GM19239 (cell line): ENCODE data around the gene ZDHHC7.
"Not testable (repeated sequence)": the region's sequence is repeated elsewhere in the genome, so short reads cannot be mapped to it uniquely, and the experiment has no call there.

Experiments used
- DNase-seq: peaks from one replicate; pipeline ENCODE4 v3.0.0; 2011; ENCODE audit warnings: low spot score; ENCODE audit not compliant: insufficient read length
- FAIRE-seq: peaks from 2 replicates; lab custom pipeline; 2011; peaks lifted over from hg19 to GRCh38; lab: Jason Lieb, UNC

Gene ZDHHC7, protein sequence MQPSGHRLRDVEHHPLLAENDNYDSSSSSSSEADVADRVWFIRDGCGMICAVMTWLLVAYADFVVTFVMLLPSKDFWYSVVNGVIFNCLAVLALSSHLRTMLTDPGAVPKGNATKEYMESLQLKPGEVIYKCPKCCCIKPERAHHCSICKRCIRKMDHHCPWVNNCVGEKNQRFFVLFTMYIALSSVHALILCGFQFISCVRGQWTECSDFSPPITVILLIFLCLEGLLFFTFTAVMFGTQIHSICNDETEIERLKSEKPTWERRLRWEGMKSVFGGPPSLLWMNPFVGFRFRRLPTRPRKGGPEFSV

DNA sequence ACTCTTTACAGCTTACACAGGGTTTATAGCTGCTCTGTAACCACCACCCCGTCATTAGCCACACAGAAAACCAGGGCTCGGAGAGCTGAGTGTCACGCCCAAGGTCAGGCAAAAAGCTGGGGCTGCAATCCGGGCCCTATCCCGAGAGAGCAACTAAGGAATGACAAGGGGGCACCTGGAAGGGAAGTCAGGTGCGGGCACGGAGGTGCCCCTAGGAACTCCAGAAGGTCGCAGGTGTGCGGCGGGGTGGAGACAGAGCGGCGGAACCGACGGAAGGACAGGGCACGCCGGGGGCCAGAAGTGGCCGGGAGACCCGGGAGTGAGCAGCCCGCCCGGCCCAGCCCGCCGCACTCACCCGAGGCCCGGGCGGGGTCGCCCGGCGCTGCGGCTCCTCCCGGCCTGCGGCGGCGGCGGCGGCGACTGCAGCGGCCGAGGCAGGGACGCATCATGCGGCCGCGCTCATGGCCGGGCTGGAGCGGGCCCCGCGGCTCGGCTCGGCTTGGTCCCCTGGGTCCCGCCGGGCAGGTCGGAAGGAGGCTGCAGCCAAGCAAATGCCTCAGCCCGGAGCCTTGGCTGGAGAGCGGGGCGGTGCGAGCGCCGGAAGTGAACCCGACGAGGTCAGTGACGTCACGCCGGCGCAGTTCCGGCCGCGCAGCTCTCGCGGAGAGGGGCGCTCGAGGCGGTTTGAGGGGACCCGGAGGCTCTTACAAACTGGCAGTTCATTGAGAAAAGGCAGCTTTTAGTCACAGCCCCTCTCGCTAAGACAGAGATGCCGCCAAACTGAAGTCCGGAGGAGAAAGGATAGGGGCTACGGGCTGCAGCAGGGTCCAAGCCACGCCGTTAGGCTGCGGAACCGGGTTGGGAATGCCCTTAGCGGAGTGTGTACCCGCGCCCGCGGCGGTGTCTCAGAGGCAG is at the start of gene ZDHHC7:
TSS of gene ZDHHC7 (minus strand) at position 605 of the 915 bp plus-strand sequence. CDS start 20,917 bp downstream, outside the sequence.
- FAIRE-seq (peak; percentile 77), DNase-seq (peak; percentile 97)

DNA sequence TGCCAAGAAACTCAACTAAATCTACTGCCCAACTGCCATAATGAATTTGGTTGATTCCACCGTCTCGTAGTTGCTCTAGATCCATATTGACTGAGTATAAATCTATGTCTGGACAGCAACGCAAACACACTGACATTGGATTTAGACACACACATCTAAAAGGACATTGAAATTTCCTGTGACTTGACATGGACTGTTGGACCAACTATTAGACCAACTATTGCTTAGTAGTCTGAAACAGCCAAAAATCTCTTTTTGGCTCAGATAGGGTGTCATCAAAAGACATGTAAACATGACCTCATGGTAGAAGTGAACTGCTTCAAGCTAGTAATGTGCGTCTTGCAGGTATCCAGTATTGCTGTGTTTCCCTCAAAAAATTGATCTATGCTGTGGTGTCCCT is 47.6 kb upstream of the ZDHHC7 start:
- FAIRE-seq (no peak), DNase-seq (no peak)

DNA sequence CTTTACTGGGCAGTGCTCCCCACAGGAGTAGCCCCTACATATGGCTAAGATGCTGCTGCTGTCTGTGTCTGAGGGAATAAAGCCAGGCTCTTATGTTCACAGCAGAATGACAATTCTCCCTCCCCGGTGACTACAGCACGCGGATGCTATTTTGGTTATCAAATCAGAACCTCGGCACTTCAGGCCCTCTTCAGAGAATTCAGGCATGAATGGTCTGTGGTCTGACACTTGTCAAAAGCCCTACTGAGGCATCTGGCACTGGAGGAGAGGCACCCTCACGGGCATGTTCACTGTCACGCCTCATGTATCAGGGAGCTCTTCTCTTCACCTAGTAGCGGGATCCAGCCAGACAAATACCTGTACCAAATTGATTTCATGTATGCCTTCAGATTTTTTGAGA is 46.6 kb upstream of the ZDHHC7 start:
- FAIRE-seq (no peak), DNase-seq (no peak)

DNA sequence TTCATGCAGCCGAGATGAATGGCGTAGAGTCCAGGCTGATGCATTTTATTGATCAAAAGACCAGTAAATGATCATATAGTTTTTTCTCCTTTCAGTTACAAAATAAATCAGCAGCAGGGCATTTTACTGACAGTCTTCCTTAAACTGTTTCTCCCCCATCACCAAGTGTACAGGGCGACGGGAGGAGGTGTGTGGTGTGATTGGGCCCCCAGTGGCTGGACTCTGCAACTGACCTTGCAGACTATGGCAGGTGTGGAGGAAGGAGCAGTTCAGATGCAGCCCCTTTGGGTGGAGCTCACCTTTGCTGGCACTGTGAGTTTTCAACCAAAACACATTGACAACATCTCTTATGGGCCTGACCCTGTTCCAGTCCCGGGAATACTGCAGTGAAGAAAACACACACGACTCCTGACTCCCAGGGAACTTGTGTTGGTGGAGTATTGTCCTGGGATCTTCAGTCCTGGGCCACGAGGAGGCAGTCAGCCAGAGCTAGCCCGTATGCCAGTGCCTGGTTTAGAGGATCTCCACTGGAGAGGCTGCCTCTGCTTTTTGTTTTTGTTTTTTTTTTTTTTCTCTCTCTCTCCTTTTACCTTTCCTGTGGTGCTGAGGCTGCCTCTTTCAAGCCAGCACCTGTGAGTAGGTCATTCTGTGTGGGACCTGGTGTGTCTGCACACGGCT is 46.0 kb upstream of the ZDHHC7 start:
- no peak for FAIRE-seq
- DNase-seq: no peak

DNA sequence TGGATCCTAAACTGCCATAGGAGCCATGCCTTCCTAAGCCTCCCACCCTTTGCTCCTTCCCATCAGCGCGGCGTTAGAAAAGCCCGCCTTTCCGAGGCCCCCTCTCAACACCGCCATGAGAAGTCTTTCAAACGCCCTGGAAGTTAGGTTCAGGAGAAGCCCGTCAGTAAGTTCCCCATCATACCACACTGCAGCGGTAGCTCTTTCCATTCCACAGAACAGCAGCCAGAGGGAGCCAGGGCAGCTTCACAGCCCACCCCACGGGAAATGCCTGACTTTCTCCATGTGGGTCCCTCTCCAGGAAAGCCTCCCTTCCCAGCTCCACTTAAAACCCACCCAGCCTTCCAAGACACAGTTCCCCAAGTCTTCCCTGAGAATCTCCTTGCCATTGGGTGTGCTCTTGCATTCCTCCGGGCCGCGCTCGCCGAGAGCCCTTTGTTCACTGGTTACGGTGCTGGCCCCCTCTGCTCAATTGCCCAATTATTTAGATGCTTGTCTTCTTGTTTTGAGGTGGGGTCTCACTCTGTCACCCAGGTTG is 44.9 kb upstream of the ZDHHC7 start:
- no peak for FAIRE-seq
- no peak for DNase-seq

DNA sequence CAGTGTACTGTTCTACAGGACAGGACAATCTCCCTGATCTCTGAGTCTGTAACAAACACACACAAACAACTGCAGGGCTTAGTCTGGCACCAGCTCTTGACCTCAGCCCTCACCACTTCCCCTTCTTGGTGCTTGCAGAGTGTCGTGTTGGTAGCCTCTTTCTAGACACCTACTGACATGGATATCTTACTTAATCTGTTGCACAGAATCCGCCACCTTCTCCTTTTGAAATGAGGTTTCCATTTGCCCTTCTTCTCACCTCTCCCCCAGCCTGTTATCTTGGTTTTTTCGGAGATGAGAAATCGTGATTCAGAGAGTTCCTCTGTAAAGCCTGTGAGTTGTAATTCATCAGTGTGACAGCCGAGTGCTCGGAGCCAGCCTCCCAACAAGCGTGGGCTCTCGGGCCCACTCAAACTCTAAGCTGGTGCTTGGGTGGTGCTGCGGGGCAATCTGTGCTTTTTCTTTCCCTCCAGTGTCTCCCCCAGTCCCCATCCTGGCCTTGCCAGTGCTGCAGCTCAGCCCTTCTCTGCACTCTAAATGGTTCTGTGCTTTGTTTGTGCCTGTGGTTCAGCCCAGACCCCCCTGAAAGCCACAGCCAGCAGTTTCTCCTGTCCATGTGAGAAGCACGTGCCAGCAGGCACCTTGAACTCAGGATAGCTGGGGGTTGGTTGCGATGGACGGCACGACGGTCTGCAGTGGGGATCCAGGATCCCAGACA is 44.3 kb upstream of the ZDHHC7 start:
- DNase-seq (peak; percentile 71), FAIRE-seq (peak; percentile 89)

DNA sequence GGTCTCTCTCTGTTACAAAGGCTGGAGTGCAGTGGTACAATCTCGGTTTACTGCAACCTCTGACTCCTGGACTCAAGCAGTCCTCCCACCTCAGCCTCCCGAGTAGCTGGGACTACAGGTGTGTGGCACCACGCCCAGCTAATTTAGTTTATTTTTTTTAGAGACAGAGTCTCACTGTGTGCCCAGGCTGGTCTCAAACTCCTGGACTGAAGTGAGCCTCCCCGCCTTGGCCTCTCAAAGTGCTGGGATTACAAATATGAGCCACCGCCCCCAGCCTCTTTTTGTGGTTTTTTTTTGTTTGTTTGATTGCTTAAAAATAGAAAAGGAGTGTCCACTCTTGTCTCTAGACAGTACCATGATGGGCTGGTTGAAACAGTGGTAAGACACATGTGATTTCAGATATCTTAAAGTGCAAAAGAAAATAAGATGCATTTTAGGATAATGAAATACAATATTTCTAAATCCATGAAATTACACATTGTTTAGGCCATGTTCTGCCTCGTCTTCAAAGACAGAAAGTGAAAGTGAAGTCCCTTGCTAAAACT is 43.7 kb upstream of the ZDHHC7 start:
- no peak for FAIRE-seq

DNA sequence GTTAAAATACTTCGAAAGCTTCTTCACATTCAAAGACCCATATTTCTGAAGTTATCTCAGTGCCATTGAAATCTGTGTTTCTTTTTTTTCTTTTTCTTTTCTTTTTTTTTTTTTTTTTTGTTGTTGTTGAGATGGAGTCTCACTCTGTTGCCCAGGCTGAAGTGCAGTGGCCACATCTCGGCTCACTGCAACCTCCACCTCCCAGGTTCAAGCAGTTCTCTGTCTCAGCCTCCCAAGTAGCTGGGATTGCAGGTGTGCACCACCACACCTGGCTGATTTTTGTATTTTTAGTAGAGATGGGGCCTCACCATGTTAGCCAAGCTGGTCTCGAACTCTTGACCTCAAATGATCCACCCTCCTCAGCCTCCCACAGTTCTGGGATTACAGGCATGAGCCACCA is 43.0 kb upstream of the ZDHHC7 start:
- not testable (repeated sequence) for DNase-seq, FAIRE-seq

More for the DNA sequence above, 43.7 kb upstream of the ZDHHC7 start:
- DNase-seq: no peak

DNA sequence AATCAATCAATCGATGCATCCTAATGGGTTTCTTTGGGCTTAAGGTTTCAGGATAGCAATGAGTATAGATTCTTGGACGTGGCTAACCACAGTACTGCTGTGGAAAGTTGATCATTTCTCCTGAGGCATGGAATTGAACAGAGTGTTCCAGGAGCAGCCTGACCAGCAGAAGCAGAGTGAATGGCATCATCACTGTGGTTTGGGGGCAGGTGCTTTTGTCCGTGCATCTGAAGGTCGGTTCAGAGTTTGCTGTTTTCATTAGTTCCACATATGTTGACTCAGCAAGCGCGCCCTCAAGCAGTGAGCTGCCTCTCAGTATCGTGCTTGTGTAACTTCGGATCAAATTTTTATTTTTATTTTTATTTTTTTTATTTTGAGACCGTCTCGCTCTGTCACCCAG is 41.2 kb upstream of the ZDHHC7 start:
- DNase-seq: no peak
- no peak for FAIRE-seq

DNA sequence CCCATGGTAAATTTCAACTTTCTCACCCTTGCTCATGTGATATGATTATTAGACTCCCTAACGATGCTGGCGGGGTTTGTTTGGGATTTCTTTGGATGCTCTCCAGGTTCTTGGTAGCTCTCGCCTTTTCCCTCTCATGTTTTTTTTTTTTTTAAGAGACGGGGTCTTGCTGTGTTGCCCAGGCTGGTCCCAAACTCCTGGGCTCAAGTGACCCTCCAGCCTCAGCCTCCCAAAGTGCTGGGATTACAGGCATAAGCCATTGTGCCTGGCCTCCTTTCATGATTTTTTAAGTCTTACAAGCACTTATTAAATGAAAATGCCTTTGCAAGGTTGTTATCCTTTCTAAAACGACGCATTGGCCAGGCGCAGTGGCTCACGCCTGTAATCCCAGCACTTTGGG is 40.3 kb upstream of the ZDHHC7 start:
- no peak for DNase-seq
- no peak for FAIRE-seq

DNA sequence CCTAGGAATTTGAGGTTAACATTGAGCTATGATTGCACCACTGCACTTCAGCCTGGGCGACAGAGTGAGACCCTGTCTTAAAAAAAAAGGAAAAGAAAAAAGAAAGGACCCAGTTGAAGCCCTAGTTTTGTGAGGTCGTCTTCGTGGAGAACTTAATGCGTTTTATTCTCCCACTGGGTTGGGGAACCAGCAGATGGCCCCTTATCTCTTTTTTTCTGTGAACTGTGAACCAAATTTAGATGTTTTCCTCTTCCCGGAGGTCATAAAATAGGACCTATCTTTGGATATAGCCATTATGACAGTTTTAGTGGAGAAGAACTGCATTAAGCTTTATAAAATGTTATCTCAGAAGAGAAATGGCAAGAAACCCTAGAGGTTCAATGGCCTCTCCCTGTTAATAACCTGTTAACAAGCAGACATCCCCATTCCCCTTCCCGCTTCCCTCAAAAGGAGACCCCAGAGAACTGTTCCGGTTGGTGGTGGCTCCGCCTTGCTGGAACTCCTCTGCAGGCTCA is 39.8 kb upstream of the ZDHHC7 start:
- FAIRE-seq (no peak), DNase-seq (no peak)

DNA sequence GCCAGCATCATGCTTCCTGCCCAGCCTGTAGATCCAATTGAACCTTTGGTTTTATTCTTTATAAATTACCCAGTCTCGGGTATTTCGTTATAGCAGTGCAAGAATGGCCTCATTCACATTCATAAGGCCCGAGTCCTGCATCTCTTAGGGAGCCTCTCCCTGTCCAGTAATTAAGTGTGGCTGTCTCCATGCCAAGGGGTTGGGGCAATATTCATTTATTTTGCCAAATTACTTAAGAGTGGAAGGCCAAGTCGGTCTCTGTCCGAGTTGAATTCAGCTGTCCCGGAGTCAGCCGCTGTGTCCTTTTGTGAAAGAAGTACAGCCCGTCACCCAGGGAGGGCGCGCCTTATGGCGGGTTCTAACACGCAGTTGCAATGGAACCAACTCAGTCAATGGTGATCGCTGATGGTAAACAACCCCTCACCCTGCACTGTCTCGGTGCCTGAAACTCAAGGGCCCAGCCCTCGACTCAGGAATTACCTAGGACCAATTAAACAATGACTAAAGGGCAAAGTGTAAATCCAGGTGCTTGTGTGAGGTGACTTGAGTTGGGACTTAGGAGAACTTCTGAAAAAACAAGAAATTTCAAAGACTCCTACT is 38.5 kb upstream of the ZDHHC7 start:
- DNase-seq: no peak
- no peak for FAIRE-seq

DNA sequence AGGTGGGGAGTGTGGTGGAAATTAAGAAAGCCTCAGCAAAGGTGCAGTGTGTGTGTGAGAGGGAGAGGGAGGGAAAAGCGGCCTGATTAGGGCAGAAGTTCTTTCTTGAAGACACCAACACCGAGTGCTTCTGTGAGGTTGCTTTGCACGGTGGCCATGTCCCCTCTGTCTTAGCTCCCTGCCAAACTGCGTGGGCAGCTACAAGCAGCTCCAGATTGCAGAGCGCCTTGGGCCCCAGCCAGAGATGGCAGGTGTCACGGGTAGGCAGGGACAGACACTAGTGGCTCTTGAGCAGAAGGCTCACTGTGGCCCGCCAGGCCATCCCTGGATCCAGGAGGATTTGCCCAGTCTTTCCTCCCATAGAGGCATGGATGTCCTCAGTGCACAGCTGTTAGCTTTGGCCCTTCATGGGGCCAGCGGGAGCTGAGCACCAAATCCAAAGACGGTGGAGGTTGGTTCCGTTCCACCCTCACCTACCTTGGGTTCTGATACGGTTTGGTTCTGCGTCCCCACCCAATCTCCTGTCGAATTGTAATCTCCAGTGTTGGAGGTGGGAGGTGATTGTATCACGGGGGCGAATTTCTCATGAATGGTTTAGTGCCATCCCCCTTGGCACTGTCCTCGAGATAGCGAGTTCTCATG is 37.7 kb upstream of the ZDHHC7 start:
- DNase-seq: no peak
- no peak for FAIRE-seq

DNA sequence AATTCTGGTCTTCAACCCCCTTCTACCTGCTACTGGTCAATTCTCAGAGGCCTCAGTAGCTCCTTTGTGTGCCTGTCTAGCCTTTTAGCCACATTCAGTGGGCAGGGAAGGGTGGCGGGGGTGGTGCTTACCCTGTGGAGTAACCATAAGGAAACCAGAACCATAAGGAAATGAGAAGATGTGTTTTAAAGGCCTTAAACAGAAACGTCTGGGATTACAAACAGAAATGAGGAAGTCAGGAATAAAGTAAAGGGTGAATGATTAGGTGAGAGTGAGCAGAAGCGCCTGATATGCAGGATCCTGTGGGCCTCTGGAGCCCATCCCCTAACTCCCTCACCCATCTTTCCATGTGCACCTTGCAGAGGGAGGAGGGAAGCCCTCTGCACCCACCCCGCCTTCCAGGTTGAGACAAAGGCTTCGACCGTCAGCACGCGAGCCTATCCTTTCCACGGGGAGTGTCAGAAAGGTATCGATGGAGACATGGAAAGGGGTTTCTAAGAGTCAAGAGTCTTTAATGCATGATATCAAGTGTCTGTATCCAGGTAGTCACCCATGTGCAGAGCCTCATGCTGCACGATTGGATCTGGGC is 36.6 kb upstream of the ZDHHC7 start:
- no peak for FAIRE-seq

DNA sequence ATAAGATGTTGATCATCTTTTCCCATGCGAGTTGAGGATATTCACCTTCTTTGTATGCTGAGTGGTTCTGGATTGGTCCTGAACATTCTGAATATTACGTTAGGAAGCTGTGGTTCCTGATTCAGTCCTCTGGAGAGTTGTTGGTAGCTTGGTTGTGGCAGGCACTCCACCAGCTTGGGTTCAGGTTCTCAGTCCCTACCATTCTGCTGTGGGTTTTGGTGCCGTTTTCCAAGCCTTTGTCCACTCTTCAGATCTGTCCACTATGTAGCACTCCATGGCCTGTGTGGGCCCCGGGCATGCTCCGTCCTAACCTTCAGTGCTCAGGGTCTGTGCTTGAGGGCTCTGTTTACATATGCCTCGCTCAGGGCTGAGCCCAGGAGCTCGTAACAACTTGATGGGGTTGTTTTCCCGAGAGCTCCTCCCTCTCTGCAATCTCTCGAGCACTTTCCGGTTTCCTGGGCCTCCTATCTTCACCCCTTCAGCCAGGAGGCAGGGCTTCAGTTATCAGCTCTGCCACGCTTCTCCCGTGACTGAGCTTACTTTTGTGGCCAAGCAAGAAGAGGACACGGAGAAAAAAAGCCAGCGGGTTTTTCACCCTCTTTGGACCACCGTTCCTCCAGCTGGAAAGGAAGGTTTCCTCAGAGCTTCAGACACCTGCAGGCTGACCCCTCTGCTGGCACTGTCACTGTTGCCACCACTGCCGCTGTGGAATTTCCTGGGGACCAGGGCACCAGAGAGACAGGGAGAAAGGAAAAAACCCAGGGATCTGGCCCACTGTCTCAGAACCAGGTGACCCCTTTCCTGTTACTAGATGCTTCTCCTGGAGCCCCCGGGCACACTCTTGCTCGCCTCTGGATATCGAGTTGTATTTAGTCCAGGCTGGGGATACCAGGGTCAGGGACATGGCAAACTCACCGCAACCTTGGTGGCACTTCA is 35.9 kb upstream of the ZDHHC7 start:
- DNase-seq: no peak

More for the DNA sequence above, 36.6 kb upstream of the ZDHHC7 start:
- DNase-seq: no peak

DNA sequence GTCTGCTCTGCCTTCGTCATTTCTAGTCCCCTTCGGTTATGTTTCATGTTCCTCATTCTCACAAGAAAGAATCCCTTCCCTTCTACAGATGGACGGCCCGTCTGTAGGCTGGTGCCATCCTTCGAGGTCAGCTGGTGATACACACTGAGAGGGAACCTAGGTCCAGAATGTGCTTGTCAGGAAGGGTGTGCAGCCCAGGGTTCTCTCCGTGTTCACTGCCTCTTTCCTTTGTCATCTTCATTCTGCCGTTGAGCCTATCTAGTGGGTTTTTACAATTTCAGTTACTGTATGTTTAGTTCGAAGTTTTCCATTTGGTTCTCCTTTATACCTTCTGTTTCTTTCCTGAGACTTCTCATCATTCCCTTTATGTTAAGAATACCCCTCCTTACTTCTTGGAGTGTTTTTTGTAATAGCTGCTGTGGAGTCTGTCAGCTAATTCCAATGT is 35.2 kb upstream of the ZDHHC7 start:
- DNase-seq (no peak), FAIRE-seq (no peak)

More for the DNA sequence above, 35.9 kb upstream of the ZDHHC7 start:
- FAIRE-seq: no peak
